ENCODE data around the gene RAB34.
"Not testable (repeated sequence)": the region's sequence is repeated elsewhere in the genome, so short reads cannot be mapped to it uniquely, and the experiment has no call there.

RAB34 gene

DNA sequence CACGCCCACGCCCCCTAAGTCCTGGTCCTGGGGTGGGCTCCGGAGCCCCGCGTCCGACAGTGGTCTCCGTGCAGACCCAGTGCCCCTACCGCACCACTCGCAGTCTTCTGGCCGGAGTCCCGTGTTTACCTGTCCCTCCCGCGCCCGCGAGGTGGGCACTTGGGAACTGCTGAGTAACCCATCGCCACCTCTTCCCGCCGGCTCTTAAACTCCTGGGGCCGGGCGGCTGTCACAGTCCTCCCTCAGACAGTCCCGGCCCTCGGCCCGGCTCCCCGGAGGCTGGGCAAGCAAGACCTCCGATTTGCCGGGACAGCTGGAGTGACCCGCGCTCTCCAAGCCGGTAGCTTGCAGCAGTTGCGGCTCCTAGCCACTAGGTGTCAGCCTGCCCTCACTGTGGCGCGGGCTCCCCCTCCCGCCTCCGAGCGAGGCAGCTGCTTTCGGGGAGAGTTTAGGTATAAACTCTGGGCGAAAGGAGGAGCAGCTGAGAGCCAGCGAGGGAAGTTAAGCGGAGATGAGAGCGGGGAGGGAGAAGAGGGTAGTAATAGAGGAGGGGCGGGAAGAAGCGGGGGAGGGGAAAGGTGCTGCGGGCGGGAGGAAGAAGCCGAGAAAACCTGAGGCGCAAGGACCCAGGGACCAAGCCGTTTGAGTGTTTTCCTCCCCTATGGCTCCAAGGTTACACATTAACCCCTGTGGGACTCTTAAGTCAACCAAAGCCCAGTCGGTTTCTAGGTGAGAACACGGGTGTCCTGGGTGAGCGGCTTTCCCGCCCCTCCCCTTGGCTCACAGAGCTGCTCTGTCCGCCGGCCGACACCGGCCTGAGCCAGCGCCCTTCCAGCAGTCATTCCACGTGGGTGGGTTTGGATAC is 9.2 kb upstream of the RAB34 start:
- DNase-seq = peak; percentile 90

DNA sequence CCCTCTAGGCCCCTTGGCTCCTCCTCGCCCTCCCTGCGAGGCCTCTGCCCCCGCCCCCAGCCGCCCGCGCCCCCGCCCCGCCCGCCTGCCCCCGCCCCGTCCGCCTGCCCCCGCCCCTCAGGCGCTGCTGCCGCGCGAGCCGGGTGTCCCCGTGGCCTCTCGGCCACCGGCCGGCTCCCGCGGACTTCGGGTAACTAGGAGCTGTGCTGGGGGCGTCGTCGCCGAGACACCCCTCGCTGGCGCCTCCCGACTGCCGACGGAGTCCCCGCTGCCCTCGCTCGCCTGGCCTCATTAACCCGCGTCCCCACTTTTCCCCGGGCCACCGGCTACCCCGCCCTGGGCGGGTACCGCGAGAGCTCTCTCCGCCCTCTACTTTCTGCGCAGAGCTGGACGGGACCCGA is 8.6 kb upstream of the RAB34 start, which contains the start of gene TLCD1:
Gene TLCD1, minus strand, starts transcription at position 8 of the 401 bp plus-strand sequence. CDS start 136 bp downstream, outside the sequence.
- peak; percentile 71 for DNase-seq

DNA sequence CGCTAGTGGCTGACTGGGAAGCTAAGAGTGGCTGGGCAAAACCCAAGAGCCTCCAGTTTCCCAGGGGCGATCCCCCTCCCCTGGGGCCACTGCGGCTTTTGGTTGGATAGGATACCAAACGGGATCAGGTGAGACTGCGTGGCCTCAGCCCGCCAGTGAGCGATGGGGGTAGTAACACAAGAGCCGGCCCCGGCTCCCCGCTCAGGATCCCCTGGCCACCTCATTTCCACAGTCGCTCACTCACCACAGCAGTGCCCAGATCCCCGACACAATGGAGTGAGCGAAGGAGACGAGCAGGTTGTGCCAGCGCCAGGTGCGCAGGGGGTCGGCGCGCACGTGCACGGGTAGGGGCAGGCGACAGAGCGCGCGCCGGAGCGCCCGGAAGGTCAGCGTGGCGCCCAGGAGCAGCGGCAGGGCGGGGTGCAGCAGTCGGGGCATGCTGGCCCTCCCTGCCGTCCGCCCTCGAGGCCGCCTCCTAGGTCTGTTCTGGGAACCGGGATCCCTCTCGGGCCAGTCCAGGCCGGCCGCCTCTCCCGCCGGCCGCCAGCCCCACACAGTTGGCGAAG is 8.1 kb upstream of the RAB34 start:
- no peak for DNase-seq

DNA sequence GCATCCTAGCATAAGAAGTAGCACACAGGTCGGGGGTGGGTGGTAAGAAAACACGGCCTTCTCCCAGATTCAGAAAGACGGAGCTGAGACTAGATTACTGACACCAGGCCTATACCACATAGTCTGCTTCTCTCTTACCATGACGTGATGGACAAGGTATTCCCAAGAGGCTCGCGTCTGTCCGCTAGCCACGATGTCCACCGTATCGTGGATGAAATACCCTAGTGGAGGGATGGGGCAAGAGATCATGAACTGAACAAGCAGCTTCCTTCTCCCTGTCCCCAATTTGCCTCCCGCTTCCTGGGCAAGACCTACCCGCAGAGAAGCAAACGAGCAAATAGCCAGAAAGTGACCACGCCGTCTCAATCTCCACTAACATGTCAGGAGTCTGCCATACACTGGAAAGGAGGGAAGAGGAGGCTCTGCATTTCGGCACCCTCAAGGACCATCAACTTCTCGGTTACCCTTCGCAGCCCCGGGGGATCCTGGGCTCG is 7.5 kb upstream of the RAB34 start:
- peak; percentile 44 for DNase-seq

DNA sequence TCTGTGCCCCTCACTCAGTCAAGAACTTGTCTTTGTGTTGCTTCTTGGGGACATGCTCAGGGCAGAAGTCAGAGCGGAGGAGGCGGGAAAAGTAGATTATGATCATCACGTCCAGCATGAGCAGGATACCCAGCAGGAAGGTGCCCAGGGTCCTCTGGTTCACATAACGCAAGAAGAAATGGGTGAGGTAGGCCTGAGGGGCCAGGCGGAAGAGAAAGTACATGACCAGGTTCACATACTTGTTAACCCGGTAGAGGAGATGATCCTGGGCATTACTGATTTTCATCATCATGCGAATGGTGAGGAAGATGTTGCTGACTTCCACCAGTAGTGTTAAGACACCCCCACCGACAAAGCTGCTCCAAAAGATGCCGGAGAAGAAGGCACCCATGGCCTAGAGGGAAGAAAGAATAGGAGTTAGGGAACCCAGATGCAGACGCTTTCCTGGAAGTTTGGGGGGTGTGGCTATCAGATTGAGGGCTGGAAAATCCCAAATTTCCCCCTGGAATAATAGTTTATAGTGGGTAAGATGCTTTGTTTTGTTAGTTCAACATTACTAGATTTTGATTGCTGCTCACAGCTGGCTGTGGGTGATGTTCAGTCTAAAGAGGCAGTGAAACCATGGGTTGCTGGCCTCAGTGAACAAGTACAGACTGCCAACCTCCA is 7.0 kb upstream of the RAB34 start:
- no peak for DNase-seq

DNA sequence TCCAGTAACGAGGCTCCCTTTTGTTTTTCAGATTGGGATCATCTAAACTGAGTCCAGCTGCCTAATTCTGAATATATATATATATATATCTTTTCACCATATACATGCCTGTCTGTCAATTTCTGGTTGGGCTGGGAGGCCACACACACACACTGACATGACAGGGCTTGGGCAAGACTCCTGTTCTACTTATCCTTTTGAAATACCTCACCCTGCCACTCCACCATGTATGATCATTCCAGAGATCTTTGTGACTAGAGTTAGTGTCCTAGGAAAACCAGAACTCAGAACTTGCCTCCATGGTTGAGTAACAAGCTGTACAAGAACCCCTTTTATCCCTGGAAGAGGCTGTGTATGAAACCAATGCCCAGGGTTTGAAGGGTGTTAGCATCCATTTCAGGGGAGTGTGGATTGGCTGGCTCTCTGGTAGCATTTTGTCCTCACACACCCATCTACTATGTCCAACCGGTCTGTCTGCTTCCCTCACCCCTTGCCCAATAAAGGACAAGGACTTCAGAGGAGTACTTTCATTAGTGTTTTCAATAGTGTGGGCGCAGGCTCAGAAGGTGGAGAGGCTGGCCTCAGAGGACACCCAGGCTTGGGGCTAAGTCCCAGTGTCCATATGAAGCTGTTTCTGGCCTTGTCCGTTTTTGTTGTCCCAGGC is 6.3 kb upstream of the RAB34 start:
- DNase-seq = not testable (repeated sequence)

DNA sequence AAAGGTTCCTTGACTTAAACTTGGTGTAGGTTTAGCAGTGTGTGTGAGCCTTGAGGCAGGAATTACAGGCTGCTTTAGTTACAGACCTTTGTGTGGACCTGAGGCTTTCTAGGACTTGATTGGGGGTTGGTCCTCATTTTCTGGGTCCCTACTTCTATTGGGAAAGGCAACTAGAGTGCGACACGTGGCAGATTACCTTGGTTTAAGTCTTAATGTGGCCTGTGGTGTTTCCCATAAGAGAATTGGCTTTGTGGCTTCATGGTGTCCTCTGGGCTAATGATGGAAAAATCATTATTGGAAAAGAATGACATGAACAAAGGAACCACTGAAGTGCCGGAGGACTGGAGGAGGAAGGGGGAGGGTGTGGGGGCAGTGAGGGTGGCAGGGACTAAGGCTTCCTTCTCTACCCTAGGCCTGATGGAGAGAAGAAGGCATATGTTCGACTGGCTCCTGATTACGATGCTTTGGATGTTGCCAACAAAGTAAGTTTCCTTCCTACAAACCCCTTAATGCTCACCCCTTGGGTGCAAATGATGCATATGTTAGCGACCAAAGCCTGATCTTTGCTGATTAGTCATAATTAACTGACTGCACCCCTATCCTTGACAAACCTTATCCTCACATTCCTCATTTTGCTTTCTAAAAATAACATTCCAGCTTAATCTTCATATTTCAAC is 5.6 kb upstream of the RAB34 start:
- no peak for DNase-seq

DNA sequence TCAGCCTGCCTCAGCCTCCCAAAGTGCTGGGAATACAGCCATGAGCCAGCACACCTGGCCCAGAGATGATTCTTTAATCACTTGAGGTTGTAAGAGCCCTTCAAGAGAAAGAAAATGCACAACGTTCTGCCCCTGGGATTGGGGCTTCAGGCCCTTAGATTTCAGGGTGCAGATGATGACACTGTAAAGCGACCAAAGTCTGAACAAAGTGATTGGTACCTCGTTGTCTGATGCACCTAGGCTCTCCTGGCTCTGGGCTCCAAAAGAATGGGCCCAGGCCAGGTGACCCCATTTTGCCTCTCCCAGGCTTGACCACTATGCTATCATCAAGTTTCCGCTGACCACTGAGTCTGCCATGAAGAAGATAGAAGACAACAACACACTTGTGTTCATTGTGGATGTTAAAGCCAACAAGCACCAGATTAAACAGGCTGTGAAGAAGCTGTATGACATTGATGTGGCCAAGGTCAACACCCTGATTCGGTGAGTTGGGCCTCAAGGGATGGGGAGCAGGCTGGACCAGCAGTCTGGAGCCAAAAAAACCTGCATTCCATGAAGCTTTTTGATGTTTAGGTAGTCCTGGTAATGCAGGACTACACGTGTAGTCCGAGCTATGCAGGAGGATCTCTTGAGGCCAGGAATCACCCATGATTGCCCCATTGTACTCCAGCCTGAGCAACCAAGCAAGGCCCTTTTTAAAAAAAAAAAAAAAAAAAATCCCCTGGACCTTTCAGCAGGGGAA is 4.9 kb upstream of the RAB34 start:
- no peak for DNase-seq

DNA sequence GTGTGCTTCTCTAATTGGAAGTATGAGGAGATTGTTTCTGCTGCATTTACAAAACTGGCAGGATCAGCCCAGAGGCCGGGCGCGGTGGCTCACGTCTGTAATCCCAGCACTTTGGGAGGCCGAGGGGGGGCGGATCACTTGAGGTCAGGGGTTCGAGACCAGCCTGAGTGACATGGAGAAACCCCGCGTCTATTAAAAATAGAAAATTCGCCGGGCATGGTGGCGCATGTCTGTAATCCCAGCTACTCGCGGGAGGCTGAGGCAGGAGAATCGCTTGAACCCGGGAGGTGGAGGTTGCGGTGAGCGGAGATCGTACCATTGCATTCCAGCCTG is 3.3 kb upstream of the RAB34 start:
- DNase-seq = not testable (repeated sequence)

DNA sequence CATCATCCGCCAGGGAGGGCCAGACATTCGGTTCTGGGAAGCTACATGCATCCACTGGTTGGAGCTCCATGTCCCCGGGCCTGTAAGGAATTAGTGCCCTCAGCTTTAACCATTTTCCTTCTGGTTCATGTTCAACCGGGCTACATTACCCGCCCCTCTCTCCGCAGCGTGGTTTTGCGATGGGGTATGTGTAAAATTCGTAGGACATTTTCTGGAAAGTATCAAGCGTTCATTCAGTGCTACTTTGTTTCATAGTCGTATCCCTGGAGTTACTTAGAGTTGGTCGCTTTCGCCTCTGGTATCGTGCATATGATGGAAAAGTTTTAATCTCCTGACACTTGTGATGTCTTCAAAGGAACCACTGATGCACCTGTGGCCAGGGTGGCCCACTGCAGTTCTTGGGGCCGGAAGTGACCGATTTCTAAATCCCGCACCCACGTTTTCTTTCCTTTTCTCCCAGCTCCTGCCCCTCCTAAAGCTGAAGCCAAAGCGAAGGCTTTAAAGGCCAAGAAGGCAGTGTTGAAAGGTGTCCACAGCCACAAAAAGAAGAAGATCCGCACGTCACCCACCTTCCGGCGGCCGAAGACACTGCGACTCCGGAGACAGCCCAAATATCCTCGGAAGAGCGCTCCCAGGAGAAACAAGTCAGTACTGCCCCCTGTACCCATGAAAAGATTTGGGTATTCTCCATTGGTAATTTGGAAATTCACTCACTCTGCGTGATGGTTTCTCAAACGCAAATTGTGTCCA is 2.8 kb upstream of the RAB34 start:
- peak; percentile 33 for DNase-seq

DNA sequence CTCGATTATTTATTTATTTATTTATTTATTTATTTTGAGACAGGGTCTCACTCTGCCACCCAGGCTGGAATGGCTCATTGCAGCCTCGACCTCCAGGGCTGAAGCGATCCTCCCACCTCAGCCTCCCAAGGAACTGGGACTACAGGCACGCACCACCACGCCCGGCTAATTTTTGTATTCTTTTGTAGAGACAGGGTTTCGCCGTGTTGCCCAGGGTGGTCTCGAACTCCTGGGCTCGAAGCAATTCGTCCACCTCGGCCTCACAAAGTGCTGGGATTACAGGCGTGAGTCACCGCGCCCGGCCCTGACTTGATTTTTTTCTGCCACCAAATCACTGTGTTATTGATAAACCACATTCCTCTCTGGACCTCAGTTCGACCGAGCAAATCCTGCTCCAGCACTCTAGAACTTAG is 1.4 kb upstream of the RAB34 start:
- no peak for DNase-seq

DNA sequence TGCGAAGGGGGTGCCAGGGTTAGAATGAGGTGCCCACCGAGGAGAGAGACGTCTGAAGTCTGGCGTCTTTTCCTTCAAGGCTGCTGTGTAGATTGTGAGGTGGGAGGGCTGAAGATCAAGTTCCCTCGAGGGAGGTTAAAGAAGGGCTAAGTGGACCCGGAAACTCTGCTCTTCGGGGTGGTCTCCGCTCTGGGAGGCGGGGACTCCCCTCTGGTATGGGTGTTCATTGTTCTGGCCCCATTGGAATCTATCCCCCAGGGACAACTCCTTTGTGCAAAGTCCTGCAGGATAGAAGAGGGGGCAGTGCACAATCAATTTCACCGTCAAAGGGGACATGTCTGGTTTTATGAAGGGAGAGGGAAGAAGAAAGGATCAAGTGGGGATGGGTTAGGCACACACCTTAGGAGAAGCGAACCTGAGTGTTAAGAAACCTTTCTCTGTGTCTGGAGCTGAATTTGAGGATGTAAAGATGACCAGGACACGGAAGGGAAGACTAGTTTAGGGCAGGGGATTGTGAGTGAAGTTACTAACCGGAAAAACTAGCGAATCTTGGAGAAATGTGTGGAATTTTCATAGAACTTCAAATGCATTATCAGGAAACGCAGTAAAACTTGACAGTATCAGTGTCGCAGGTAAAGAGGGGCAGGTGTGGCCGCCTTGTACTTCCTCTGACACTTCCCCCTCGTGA is 809 bp upstream of the RAB34 start:
- no peak for DNase-seq

DNA sequence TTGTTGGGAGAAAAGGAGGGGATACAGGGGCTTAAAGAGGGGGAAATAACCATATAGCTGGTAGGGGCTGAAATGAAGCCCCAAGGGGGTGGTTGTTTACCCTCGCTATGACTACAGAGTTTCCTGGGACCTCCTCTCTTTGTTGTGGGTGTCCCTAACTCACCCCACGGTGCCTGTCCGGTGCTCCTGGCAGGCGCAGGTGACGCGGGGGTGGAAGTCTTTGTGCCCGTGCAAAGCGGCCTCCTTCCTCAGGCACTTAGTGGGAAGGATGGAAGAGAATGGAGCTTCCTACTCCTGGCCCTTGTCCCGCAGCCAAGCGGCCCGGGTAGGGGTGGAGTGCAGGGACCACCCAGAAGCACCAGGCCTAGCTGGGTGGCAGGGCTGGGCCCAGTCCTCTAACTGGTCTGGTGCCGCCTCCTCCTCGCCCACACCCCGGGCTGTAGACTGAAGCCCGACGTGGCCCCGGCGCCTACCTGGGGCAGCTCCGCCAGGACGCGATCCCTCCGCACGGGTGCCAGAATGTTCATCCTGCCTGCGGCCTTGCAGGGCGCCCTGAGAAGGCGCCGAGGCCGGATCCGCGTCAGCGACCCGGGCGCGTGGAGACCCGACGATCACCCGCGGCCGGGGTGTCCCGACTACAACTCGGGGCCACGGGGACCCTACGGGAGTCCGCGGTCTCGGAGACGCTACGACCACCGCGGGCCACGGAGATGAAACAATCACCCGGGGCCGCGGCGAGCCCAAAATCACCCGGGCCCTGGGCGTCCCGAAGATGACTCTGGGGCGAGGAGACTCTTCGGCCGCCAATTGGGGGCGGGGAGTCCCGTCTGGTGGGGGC is 709 bp downstream of the RAB34 start:
- DNase-seq = peak; percentile 24

DNA sequence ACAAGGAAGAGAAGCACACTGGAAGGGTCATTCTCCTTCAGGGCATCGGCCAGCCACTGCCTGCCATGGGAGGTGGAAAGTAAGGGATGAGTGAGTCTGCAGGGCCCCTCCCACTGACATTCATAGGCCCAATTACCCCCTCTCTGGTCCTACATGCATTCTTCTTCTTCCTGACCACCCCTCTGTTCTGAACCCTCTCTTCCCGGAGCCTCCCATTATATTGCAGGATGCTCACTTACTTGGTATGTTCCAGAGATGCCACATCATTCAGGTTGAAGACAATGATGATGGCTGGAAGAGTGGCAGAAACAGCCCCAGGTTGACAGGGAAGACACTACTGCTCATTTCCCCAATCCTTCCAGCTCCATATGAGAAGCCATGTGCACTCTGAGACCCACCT is 2.5 kb downstream of the RAB34 start:
- DNase-seq = no peak

DNA sequence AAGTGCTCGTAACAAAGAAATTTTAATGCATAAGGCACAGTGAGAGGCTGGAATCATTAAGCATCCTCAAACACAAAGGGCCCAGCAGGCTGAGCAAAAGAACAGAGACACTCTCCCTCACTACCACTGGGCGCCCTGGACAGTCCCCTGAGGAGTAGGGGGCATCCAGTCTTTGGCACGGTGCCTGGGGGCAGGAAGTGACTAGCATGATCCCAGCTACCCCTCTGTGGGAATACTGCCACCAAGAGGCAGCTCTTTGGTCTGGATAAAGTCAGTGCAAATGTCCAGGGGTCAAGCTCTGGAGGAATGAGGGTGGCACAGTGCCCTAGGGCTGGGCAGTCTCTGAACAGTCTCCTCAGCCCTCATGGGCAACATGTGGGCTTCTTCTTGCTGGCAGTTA is 3.4 kb downstream of the RAB34 start:
- DNase-seq = no peak

DNA sequence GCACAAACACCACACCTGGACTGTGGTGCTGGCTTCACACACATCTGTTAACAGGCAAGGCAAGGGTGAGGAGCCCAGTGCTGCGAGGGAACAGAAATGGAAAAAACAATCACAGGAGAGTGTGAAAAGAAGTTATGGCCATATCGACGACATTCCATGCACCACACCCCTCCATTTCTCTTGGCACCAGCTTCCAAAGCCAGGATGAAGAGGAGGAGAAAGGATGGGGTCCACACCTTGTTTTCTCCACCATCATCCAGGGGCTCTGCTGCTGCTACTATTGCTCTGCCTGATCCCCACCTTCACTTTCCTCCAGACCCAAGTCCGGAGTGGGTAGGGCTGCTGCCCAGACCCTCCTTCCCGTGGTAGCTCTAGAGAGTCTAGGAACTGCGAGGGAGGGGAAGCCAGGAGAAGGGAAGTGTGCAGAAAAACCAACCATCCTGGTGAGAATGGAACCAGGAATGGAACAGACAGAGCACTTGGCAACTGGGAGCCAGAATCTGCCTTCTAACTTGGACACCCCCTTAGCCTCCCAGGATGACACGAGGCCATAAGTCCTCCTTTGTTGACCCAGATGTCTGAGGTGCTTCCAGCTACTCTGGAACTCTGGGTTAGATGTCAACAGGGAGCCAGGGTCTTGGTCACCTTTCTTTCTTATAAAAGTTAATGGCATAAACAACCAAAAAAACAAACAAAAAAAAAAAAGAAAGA is 4.8 kb downstream of the RAB34 start:
- DNase-seq = no peak

DNA sequence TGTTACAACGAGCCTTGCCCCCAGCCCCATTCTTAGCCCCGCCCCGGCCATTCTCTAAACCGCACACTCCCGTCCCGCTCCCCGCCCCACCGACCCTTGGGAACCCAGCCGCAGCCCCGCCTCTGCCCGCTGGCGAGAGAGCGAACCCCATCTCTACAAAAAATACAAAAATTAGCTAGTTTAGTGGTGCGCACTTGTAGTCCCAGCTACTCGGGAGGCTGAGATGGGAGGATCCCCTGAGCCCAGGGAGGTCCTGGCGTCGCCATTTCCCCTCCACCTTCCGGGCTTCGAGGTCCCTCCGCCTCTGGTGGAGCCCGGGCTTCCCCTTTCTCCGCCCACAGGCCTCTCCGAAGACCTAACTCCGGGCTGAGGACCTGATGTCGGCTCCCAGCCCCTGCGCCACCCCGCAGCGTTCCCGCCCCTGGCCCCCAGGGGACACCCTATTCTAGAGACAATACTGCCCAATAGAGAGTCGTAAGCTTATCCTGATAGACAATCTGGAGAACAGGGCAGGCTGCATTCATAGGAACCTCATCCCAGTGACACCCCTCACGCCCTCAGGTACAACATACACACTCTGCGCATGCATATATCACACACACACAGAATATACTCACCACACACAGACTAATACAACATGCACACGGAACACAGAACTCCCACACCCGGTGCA is 5.5 kb downstream of the RAB34 start:
- DNase-seq = peak; percentile 65

DNA sequence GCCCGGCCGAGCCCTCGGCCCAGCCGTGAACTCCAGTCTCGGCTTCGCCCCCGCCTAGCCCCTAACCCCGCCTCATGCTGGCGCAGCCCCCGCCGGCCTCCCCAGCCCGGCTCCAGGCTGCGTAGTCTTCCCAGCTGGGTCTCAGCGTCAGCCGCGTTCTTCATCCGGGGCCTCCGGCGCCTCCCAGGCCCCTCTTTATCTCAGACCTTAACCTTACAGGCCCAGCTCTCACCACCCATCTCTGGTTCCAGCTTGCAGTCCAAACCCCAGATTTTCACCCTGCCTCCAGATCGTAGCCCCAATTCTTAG is 6.0 kb downstream of the RAB34 start, which contains the start of gene PROCA1:
Gene PROCA1, minus strand, starts transcription at position 166 of the 309 bp plus-strand sequence. CDS start 228 bp downstream, outside the sequence.
- DNase-seq = no peak
